Trophoblast cell (in vitro differentiated cells and primary cell): ENCODE results near the gene SYVN1.

Experiments used
- DNase-seq, 2 donors: peaks; one replicate each; pipeline ENCODE4 v3.0.0-alpha.2; 2016
- H2AFZ ChIP-seq: 2 replicates; pipeline ENCODE4 v1.6.1; 2013; ENCODE audit warnings: low read length, moderate library complexity, mild to moderate bottlenecking; ENCODE audit not compliant: insufficient read depth, poor library complexity
- H2AK5ac ChIP-seq: 2 replicates; pipeline ENCODE4 v1.6.1; 2013; ENCODE audit warnings: mild to moderate bottlenecking, low read length
- H2BK120ac ChIP-seq: 2 replicates; pipeline ENCODE4 v1.6.1; 2013; ENCODE audit warnings: low read length, mild to moderate bottlenecking, moderate library complexity; ENCODE audit not compliant: insufficient read depth, poor library complexity
- H2BK12ac ChIP-seq: 2 replicates; pipeline ENCODE4 v1.6.1; 2013; ENCODE audit warnings: mild to moderate bottlenecking, low read length, moderate library complexity
- H2BK5ac ChIP-seq: 2 replicates; pipeline ENCODE4 v1.6.1; 2013; ENCODE audit warnings: low read length, low read depth, moderate library complexity, mild to moderate bottlenecking; ENCODE audit not compliant: poor library complexity
- H3K14ac ChIP-seq: 2 replicates; pipeline ENCODE4 v1.6.1; 2013; ENCODE audit warnings: mild to moderate bottlenecking, low read length
- H3K18ac ChIP-seq: 2 replicates; pipeline ENCODE4 v1.6.1; 2013; ENCODE audit warnings: mild to moderate bottlenecking, low read length
- H3K23ac ChIP-seq: 2 replicates; pipeline ENCODE4 v1.6.1; 2013; ENCODE audit warnings: low read length
- H3K27ac ChIP-seq: 2 replicates; pipeline ENCODE4 v1.5.1; 2013; ENCODE audit warnings: low read depth, mild to moderate bottlenecking, inconsistent platforms, low read length, moderate library complexity
- H3K27me3 ChIP-seq: 2 replicates; pipeline ENCODE4 v1.6.1; 2013; ENCODE audit warnings: inconsistent platforms, mild to moderate bottlenecking, low read length, moderate library complexity; ENCODE audit not compliant: insufficient read depth
- H3K36me3 ChIP-seq, 2 experiments: 1 replicate in 1 of 2; 2 replicates in 1 of 2; pipeline ENCODE4 v1.6.1; 2013; ENCODE audit warnings: low read length in 2 of 2, mild to moderate bottlenecking in 2 of 2, moderate library complexity in 1 of 2; ENCODE audit not compliant: insufficient read depth in 2 of 2, control insufficient read depth in 1 of 2
- H3K4ac ChIP-seq: 2 replicates; pipeline ENCODE4 v1.6.1; 2013; ENCODE audit warnings: low read depth, mild to moderate bottlenecking, low read length, moderate library complexity
- H3K4me1 ChIP-seq, 2 experiments: 1 replicate in 1 of 2; 2 replicates in 1 of 2; pipeline ENCODE4 v1.6.1; 2013; ENCODE audit warnings: low read length in 2 of 2, mild to moderate bottlenecking in 2 of 2, moderate library complexity in 1 of 2; ENCODE audit not compliant: insufficient read depth in 2 of 2, control insufficient read depth in 1 of 2
- H3K4me2 ChIP-seq: 2 replicates; pipeline ENCODE4 v1.6.1; 2013; ENCODE audit warnings: inconsistent platforms, mild to moderate bottlenecking, low read length, moderate library complexity
- H3K4me3 ChIP-seq: 2 replicates; pipeline ENCODE4 v1.5.1; 2013; ENCODE audit warnings: mild to moderate bottlenecking, low read depth, low read length, inconsistent platforms
- H3K79me1 ChIP-seq: one replicate; pipeline ENCODE4 v1.6.1; 2013; ENCODE audit warnings: low read length
- H3K79me2 ChIP-seq: 2 replicates; pipeline ENCODE4 v1.6.1; 2013; ENCODE audit warnings: low read length, mild to moderate bottlenecking; ENCODE audit not compliant: control insufficient read depth, insufficient read depth, poor library complexity
- H3K9ac ChIP-seq: 2 replicates; pipeline ENCODE4 v1.6.1; 2013; ENCODE audit warnings: mild to moderate bottlenecking, low read length
- H3K9me3 ChIP-seq: 2 replicates; pipeline ENCODE4 v1.6.1; 2013; ENCODE audit warnings: low read depth, mild to moderate bottlenecking, control low read depth, inconsistent platforms, low read length; ENCODE audit not compliant: insufficient read depth
- H4K12ac ChIP-seq: 2 replicates; pipeline ENCODE4 v1.6.1; 2013; ENCODE audit warnings: low read depth, mild to moderate bottlenecking, low read length, moderate library complexity
- H4K8ac ChIP-seq: 2 replicates; pipeline ENCODE4 v1.6.1; 2013; ENCODE audit warnings: low read depth, mild to moderate bottlenecking, low read length, moderate library complexity
- H4K91ac ChIP-seq: one replicate; pipeline ENCODE4 v1.6.1; 2013; ENCODE audit warnings: low read depth, mild to moderate bottlenecking, low read length, moderate library complexity
- WGBS: extraction: QIAGEN DNeasy Blood & Tissue Kit; methylation state at CpG from one replicate; pipeline ENCODE4 v1.1.7; 2013; ENCODE audit warnings: missing lambda C conversion rate; ENCODE audit not compliant: insufficient read length, insufficient coverage; ENCODE audit errors: extremely low coverage; 5-methylcytosine and 5-hydroxymethylcytosine counted together

SYVN1 gene

DNA sequence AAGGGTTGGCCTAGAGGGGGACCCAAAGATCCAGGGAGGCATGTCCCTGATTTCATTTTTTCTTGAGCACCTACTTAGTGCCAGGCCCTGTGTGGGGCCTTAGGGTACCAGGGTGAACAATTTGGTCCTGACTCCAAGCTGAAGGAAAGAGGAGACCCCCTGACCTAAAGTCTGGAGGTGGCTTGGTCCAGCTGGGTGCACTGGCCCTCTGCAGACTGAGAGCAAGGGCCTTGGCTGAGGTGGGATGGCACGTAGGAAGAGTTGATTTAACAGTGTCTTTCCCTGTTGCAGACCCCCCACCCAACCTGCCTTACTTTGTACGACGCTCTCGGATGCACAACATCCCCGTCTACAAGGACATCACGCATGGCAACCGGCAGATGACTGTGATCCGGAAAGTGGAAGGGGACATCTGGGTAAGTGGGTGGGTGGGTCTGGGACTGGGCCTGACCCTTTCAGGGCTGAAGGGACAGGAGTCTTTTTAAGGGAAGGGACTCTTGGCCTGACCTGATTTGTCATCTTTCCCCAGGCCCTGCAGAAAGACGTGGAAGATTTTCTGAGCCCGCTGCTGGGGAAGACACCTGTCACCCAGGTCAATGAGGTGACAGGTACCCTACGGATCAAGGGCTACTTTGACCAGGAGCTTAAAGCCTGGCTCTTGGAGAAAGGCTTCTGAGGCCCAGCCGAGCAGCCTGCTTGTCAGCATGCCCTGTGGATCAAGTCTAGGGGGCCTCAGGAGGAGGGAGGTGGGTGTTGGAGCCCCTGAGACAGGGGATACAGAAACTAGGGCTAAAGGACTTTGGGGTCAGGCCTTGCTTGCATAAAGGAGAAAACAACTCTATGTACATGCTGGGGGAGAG lies 8.9 kb downstream of the SYVN1 start:
- Histone ChIP-seq H3K18ac (no peak overlapping the region), H3K9ac (no peak overlapping the region), H3K23ac (no peak overlapping the region), H4K12ac (no peak overlapping the region), H3K4me3 (no peak overlapping the region), H3K27me3 (no peaks in the 10 kb centered on the region), H3K14ac (no peak overlapping the region), H2BK120ac (no peak overlapping the region), H2BK5ac (no peak overlapping the region), H2BK12ac (no peak overlapping the region), H3K4me2 (no peak overlapping the region), H4K8ac (no peak overlapping the region), H3K27ac (no peak overlapping the region), H3K4me1 (peaks cover 0 to 5% of the 10 kb centered on the region in 2 experiments), H2AFZ (no peak overlapping the region), H3K79me2 (peaks cover 11% of the 10 kb centered on the region), H2AK5ac (no peak overlapping the region), H3K4ac (no peak overlapping the region), H4K91ac (no peak overlapping the region), H3K36me3 (peaks cover 60 to 65% of the 10 kb centered on the region in 2 experiments), H3K79me1 (peaks cover 8% of the 10 kb centered on the region), H3K9me3 (no peaks in the 10 kb centered on the region)
- WGBS, result no CpG with 5 or more reads among the region's 12 CpGs
- no peak for DNase-seq

DNA sequence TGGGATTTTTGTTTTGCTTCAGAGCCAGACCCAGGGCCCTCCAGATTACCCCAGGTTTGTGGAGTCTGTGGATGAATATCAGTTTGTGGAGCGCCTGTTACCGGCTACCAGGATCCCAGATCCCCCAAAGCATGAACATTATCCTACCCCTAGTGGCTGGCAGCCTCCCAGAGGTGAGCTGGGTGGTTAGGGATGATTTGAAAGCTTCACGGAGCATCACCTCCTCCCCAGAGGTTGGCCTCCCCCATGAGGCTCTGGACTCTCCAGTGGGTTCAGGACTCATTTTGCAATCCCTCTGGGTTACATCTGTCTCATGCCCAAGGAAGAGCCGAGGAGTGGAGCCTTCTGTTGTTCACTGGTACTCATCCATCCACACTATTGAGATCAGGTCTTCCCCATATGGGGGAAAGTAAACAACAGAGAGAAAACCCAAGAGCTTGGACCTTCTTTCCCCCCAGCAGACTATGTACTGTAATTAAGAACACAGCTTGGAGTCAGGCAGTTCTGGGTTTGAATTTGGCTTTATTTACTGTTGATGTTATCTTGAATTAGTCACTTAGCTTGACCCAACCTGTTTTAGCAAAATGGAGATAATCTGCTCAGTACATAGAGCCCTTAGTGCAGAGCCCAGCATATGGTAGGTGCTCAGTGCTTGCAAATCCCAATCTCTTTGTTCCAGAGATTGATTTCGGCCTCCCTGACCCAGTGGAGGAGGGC lies 9.7 kb downstream of the SYVN1 start:
- H3K14ac ChIP-seq, result no peak overlapping the region
- H3K36me3 ChIP-seq, result peaks cover 58 to 65% of the 10 kb centered on the region in 2 experiments
- no peak overlapping the region for H3K4me2 ChIP-seq
- H2AK5ac ChIP-seq, result no peak overlapping the region
- no peak overlapping the region for H3K23ac ChIP-seq
- no peak overlapping the region for H2BK120ac ChIP-seq
- no CpG with 5 or more reads among the region's 5 CpGs for WGBS
- no peak overlapping the region for H3K18ac ChIP-seq
- peaks cover 0 to 5% of the 10 kb centered on the region in 2 experiments for H3K4me1 ChIP-seq
- H3K9me3 ChIP-seq, result no peaks in the 10 kb centered on the region
- DNase-seq, result no peak
- no peak overlapping the region for H2BK5ac ChIP-seq
- no peaks in the 10 kb centered on the region for H3K27me3 ChIP-seq
- peak overlapping the region; percentile 16 for H3K4me3 ChIP-seq
- H3K4ac ChIP-seq, result peak overlapping the region; percentile 28
- H3K79me2 ChIP-seq, result peaks cover 11% of the 10 kb centered on the region
- H2AFZ ChIP-seq, result no peak overlapping the region
- no peak overlapping the region for H3K9ac ChIP-seq
- H4K91ac ChIP-seq, result no peak overlapping the region
- no peak overlapping the region for H2BK12ac ChIP-seq
- H4K8ac ChIP-seq, result no peak overlapping the region
- H3K27ac ChIP-seq, result no peak overlapping the region
- peaks cover 8% of the 10 kb centered on the region for H3K79me1 ChIP-seq
- no peak overlapping the region for H4K12ac ChIP-seq

DNA sequence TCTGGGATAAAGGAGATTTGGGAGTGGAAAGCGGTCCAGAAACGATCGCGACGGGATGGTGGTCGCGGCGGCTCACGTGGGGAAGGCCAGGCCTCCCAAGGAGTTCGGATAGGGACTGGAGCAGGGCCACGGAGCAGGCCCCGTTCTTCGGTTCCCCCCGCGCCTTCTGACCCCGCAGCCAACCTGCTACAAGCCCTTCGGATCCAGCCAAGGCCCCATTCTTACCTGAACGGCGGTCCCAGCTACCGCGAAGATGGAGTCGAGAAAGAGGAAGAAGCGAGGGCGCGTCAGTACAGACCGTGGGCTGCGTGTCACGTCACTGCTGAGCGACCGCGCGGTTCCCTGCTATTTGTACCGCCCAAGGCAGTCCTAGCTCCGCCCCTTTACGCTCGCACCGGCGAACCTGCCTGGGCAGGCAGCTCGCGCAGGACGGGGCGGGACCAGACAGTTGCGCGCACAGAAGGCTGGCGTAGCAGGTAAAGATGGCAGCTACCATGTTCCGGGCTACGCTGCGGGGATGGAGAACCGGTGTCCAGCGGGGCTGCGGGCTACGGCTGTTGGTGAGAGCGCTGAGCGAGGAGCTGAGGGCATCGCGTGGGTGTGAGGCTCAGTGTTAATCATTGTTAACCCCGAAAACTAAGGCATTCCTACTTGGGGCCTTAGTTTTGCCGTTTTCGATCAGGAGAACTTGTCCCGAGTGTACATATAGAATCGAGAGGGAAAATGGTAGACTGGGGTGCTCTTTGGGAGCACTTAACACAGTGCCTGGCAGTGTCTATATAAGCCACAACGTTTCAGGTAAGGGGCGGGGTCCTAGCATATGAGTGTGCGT lies 12.2 kb downstream of the SYVN1 start, which contains the start of the genes FAU and MRPL49:
Gene FAU (minus strand): TSS at position 270 of the 832 bp plus-strand sequence. CDS start 321 bp downstream, outside the sequence.
Gene MRPL49 (plus strand): TSS at position 457 of the 832 bp plus-strand sequence. CDS start 26 bp downstream, at position 483.
- Histone ChIP-seq H2AK5ac (peak within 1 kb of the TSS; percentile 85), H3K9me3 (no peaks in the 10 kb centered on the region), H3K14ac (peak within 1 kb of the TSS; percentile 84), H3K79me2 (peaks cover 15% of the 10 kb centered on the region), H3K18ac (peak within 1 kb of the TSS; percentile 71), H4K8ac (peak within 1 kb of the TSS; percentile 78), H2BK12ac (no peak within 1 kb of the TSS), H3K36me3 (peaks cover 46 to 56% of the 10 kb centered on the region in 2 experiments), H3K27me3 (no peaks in the 10 kb centered on the region), H3K4ac (peak within 1 kb of the TSS; percentile 85), H3K9ac (peak within 1 kb of the TSS; percentile 90), H2BK5ac (peak within 1 kb of the TSS; percentile 65), H2AFZ (peak within 1 kb of the TSS; percentile 56), H3K27ac (peak within 1 kb of the TSS; percentile 80), H4K12ac (peak within 1 kb of the TSS; percentile 72), H3K23ac (no peak within 1 kb of the TSS), H2BK120ac (peak within 1 kb of the TSS; percentile 53), H4K91ac (peak within 1 kb of the TSS; percentile 91), H3K4me1 (peaks cover 0 to 5% of the 10 kb centered on the region in 2 experiments), H3K4me2 (peak within 1 kb of the TSS; percentile 74), H3K79me1 (peaks cover 12% of the 10 kb centered on the region), H3K4me3 (peak within 1 kb of the TSS; percentile 85)
- no CpG with 5 or more reads among the region's 64 CpGs for WGBS
- peak; percentile 99 for DNase-seq

DNA sequence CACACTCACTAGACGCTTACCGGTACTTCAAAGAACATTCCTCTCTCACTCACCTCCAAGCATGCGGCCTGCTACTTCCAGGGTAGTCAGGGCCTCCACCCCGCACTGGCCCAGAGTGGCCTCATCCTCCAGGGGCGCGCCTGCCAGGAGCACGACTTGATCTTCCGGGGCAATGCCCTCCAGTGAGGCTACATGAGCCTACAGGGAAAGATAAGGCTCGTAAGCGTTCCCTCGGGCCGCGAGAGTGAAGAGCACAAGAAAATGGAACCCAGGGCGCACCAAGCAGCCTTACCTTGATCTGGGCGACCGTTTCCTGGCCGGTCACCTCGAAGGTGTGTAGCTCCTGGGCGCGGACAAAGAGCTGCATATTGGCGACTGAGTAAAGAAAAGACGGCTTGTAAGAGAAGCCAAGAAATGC lies 12.9 kb downstream of the SYVN1 start:
- H3K4me1 ChIP-seq, result peaks cover 4 to 9% of the 10 kb centered on the region in 2 experiments
- WGBS, result no CpG with 5 or more reads among the region's 22 CpGs
- no peak overlapping the region for H2BK5ac ChIP-seq

More for the DNA sequence above, 12.9 kb downstream of the SYVN1 start:
- Histone ChIP-seq H3K79me2 (peaks cover 21% of the 10 kb centered on the region), H3K4me3 (peak overlapping the region; percentile 85), H3K36me3 (peaks cover 40 to 50% of the 10 kb centered on the region in 2 experiments), H2BK120ac (peak overlapping the region; percentile 27), H3K9me3 (no peaks in the 10 kb centered on the region), H2AFZ (peak overlapping the region; percentile 0), H2BK12ac (no peak overlapping the region), H4K91ac (peak overlapping the region; percentile 65), H2AK5ac (peak overlapping the region; percentile 5), H3K27me3 (no peaks in the 10 kb centered on the region), H3K79me1 (peaks cover 15% of the 10 kb centered on the region), H3K23ac (no peak overlapping the region), H3K27ac (no peak overlapping the region), H4K12ac (peak overlapping the region; percentile 33), H3K9ac (peak overlapping the region; percentile 90), H3K18ac (peak overlapping the region; percentile 4), H3K4ac (peak overlapping the region; percentile 85), H3K4me2 (peak overlapping the region; percentile 74), H3K14ac (peak overlapping the region; percentile 4), H4K8ac (peak overlapping the region; percentile 75)
- peak in 1 of 2 donors; percentile 18 for DNase-seq
